NCI-H345 (cell line): ENCODE data around the gene SCARF1.

ENCODE experiments used
- DNase-seq: peaks from one replicate; lab custom pipeline; 2025; lab: John Stamatoyannopoulos, UW

The SCARF1 gene

DNA sequence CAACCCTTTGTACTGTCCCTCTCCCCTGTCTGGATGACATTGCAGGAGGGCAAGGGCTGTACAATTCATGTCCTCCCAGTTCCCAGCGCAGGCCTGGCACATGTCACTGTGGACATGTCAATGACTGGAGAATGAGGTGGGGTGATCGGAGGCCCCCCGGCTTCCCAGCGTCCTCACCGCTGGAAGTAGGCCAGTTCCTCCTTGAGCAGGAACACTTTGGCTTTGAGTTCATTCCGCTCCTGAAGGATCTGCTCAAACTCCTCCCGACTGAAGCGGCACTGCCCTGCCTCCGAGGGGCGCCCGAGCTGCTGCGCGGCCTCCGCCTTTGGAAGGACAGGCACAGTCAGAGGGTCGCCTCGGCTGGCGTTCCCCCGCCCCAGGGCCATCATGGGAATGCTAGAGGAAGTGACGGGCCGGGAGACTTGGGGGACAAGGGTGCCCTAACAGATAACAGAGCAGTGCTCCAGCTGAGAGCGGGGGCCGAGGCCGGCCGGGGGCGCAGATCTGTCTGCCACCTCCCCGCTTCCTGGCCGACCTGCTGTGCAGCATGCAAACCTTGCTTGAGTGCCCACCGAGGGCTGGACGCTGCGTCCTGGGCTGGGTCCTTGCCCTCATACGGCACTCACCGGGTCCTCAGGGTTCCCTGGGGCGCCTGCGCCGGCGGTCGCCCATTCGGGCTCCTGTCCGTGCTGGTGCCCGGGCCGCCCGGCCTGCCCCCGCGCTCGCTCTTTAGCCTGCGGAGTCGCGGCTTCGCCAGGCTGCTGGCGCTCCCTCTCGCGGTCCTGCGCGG is 2.8 kb upstream of the SCARF1 start:
- no peak for DNase-seq

- DNase-seq, result no peak
These were observed 2.3 kb upstream of the SCARF1 start for GRCh38 chr17:1647802-1648171.

GRCh38 chr17:1646199-1646875 is 805 bp upstream of the SCARF1 start:
- no peak for DNase-seq

DNA sequence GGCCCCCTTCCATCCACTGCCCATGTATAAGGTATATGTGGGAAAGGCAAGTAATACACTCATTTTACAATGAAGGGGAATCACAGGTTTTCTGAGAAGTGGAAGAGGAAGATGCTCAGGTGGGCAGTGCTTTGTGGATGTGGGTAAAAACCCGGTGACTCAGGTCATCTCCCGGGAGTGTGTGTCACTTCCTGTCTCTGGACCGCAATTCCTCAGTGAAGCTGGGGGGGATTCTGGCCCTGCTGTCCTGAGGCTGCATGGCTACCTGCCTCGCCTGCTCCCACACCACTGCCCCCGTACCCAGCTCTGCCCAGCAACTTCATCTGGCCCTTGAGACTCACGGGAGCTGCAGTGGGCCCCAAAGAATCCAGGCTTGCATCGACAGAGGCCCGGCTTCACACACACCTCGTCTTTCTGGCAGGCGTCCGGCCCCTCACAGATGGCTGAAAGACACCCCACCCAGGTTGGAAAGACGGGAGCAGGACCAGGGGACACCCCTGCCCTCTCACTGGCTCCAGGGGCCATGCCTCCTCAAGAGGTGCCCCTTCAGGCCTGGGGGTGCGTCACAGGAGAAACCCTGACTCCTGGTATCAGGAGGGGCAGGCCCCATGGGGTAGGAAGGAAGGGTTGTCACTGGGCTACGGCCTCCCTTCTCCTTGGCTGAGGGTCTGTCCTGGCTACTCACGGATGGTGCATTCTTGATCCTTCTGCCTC is 882 bp downstream of the SCARF1 start:
- no peak for DNase-seq

GRCh38 chr17:1643999-1644492 is 1.5 kb downstream of the SCARF1 start:
- DNase-seq, result no peak

- DNase-seq, result peak; percentile 64
These were observed 2.1 kb downstream of the SCARF1 start for GRCh38 chr17:1643293-1643998.

DNA sequence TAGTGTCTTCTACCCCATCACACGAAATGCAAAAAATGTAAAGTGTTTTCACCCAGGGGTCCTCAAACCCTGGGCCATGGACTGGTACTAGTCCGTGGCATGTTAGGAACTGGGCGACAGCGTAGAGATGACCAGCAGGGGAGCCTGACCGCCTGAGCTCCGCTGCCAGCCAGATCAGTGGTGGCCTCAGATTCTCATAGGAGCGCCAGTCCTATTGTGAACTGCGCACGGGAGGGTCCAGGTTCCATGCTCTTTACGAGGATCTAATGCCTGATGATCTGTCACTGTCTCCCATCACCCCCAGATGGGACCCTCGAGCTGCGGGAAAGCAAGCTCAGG is 4.5 kb downstream of the SCARF1 start:
- DNase-seq, result no peak

DNA sequence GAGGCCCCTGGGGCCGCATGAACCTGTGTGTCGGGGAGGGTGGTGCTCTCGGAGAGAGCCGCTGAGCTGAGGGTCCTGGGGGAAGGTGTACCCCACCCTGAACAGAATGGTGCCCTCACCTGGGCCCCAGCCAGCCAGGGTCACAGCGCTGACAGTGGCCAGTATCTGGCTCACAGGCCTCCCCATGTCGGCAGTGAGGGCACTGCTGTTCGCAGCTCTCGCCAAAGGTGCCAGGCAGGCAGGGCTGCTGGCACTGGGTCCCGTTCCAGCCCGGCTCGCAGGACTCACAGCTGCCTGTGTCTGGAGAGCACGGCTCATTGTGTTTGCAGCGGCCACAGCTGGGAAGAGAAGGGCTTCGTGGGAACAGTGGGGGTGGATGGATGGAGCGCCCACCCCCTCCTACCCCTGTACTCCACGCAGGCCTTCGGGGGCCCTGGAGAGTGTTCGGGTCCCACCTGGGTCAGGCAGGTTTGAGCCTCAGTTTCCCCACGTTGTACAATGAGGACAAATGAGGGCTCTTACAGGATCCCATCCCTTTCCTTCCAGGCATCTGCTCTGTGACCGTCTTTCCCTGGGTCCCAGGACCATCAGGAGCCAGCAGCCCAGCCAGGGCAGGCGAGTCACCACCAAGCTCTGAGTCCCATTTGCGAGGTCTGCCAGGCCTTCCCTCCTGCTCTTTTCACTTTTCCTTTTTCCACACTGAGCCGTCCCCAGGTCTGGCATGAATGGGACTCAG is 5.0 kb downstream of the SCARF1 start:
- DNase-seq, result no peak

GRCh38 chr17:1639549-1640180 is 5.9 kb downstream of the SCARF1 start:
- DNase-seq, result no peak

DNA sequence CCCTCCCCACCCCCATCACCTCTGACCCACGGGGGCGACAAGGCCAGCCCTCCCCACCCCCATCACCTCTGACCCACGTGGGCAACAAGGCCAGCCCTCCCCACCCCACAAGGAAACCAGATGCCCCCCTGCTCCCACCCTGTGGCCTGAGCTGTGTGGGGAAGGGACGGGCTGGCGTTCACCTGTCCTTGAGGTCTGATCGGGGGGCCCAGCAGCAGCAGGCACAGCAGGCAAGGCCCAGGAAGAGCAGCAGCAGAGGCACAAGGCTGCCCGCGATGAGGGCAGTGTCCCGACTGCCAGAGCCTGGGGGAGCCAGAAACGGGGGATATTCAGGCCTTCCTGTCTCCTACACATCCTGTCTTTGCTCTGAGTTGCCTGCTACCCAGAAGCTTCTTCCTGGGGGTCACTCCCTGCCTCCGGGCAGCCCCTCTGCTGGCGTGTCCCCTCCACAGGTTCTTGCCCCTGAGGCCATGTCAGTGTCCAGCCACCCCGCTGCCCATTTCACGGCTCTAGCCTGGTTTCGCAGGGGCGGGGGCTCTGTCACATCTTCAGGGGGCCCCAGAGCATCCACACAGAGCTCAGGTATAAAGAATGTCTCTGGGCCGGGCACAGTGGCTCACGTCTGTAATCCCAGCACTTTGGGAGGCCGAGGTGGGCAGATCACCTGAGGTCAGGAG is 6.8 kb downstream of the SCARF1 start:
- DNase-seq, result no peak

DNA sequence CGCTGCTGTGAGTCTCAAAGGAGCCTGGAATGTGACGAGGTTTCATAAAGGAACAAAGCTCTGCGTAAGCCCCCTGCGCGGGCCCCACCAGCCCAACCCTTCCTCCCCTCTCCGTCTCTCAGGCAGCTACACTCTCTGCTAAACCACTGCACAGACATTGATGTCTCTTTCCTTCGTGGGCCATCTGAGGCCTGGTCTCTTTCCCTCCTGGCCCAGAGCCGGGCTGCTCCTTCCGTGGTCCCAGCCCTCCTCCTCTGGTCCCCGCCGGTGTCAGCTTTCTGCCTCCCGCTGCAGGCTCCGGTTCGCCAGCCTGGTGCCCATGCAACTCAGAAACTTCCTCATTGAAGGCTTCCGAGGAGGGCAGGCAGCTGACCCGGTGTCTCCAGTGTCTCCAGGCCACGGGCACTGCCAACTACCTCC is 7.4 kb downstream of the SCARF1 start:
- no peak for DNase-seq

DNA sequence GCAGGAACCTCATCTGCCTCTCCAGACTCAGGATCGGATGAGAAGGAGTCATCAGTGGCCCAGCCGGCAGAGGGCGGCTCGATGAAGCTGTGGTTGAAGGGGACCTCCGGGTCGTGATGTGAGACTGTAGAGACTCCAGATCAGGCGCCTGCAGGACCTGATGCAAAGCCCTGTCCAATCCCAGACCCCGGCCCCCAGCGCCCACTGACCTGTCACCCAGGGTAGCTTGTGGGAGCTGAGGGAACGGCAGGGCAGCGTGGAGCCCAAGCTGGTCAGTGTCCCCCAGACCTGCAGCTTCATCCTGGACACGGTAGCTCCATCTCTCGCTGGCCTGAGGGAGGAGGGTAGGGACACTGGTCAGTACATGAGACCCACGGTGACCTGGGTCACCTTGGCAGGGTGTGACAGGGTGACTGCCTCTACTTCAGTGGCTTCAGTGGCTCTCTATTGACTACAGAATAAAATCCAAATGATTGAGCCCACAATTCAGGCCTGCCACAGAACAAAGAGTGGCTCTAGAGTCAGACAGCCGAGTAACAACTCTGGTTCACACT is 8.7 kb downstream of the SCARF1 start:
- no peak for DNase-seq

DNA sequence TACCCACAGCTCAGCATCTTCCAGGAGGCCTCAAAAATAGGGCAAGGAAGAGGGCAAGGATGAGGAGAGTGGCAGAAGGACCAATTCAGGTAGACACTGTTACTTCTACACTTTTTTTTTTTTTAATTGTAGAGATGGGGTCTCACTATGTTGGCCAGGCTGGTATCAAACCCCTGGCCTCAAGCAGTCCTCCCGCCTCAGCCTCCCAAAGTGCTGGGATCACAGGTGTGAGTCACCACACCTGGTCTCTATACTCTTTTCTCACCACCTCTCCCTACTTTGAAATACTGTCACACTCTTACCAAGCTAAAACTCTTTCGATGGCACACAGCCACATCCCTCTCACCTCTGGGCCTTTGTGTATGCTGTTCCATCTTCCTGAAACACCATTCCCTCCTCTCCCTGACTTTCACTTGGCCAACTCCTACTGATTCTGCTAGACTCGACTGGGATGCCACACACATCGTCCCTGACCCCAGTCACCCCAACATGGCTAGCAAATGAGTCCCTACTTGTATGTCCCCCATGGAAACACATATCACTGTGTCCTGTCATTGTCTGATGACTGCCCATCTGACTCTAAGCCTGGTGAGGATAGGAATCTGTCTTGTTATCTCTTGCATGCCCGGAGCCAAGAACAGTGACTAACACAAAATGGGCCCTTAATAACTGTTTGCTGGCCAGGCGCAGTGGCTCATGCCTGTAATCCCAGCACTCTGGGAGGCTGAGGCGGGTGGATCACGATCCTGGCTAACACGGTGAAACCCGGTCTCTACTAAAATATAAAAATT is 9.7 kb downstream of the SCARF1 start:
- no peak for DNase-seq

GRCh38 chr17:1634841-1635650 is 10.5 kb downstream of the SCARF1 start:
- no peak for DNase-seq

GRCh38 chr17:1630662-1631061 is 14.9 kb downstream of the SCARF1 start:
- DNase-seq, result no peak

DNA sequence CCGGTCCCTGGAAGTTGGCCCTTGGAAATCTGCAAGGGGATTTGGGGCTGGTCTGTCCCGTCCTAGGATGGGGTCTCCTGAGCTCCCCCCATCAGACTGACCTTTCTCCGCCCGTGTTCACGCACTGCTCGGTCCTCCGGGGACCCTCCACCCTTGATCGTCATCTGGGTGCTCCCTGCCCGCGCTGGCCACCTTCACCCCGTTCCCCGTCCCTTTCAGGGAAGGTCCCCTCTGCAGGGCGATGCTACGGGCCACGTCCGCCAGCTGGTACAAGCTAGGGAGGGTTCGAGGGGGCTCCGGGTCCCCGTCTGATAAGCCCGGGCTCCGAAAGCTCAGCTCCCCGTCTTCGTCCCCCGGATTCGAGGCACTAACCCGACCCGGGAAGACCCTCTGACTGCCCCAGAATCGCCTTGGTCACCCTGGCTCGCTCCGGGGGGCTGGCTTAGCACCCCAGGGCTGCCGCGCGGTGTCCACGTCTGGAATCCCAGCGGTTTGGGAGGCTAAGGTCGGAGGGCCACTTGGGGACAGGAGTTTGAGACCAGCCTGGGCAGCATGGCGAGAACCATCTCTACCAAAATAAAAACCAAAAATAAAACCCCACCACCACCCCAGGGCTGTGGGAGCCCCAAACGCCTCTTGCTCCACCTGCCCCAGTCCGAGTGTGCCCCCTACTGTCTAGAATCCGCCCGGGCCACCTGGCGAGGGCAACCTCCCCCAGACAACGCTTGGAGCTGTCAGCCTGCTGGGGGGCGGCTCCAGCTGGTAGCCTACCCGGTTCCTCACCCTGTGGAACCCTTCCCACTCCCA is 15.8 kb downstream of the SCARF1 start:
- peak; percentile 40 for DNase-seq

DNA sequence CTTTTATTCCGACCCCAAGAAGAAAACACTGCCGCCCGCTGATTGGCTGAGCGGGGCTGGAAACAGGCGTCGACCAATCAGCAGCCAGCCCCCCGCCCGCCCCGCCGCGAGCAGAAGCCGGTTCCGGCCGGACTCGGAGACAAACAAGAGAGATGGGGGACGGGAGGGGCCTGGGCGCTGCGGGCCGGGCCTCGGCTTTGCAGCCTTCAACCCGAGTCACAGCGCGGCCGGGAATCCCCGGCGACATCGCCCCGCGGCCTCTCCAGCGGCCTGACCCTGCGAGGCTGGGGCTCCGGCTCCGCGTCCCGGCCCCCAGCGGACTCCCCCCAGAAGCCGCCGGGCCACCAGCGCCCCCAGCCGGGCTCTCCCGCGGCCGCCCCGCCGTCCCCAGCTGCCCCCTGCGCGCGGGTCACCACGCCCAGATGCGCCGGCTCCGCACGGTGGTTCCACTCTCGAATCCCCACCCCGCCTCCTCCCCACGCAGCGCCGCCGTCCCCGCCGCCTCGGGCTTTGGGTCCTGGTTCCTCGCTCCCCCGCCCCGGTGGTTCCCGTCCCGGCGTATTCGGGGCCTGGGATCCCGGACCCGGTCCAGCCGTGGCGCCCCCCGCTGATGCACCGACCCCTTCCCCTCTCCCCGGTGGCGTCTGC is 16.6 kb downstream of the SCARF1 start:
- DNase-seq, result peak; percentile 92
